ENCODE results near the gene ELAVL2.

DNA sequence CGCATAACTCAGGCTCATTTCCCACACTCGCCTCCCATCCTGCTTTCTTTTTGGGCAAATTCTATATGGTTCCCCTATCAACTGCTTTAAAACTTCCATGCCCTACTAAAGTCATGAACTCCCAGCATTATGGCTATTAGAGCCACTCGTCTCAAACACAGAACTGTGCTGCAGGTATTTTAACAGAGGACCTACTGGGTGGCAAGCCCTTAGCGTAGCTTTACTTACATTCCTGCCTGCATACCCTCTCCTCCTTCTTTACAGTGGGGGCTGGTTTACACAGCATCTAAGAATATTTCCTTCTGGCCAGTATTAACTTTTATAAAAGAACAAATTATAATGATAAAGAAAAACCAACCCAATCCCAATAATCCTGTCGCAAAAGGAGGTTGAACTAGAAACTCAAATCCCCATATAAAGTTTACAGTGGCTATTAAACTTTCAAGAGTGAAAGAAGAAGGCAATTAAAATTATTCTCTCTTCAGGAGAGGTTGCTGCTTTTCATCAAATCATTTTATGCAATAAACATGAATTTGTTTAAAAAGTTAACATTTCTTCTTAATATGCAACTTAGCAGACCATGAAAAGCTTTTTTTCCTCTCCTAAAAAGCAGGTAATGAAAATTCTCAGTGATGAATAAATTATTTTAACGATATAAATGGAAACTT is 100.6 kb downstream of the ELAVL2 start:
- TF ChIP-seq ZFP3 (CRISPR knock-in tag; IDR thresholded peaks at IDR 0.05) (no peak), ARNTL (CRISPR knock-in tag; IDR thresholded peaks at IDR 0.05; ENCODE audit: borderline replicate concordance, low read depth) (no peak), RARB (CRISPR knock-in tag; IDR thresholded peaks at IDR 0.05) (no peak), ZFP30 (CRISPR knock-in tag; IDR thresholded peaks at IDR 0.05) (no peak), ZC3H10 (CRISPR knock-in tag; IDR thresholded peaks at IDR 0.05) (no peak), SNAI2 (CRISPR knock-in tag; IDR thresholded peaks at IDR 0.05) (no peak), OSR1 (CRISPR knock-in tag; IDR thresholded peaks at IDR 0.05) (no peak), GLIS3 (CRISPR knock-in tag; IDR thresholded peaks at IDR 0.05) (no peak), TCF4 (CRISPR knock-in tag; IDR thresholded peaks at IDR 0.05; ENCODE audit: borderline replicate concordance) (no peak), ZNF70 (CRISPR knock-in tag; IDR thresholded peaks at IDR 0.05) (no peak), CSDC2 (CRISPR knock-in tag; IDR thresholded peaks at IDR 0.05) (no peak), PPARA (CRISPR knock-in tag; IDR thresholded peaks at IDR 0.05; ENCODE audit: borderline replicate concordance) (no peak)
- TF ChIP-seq, protein P1, sequence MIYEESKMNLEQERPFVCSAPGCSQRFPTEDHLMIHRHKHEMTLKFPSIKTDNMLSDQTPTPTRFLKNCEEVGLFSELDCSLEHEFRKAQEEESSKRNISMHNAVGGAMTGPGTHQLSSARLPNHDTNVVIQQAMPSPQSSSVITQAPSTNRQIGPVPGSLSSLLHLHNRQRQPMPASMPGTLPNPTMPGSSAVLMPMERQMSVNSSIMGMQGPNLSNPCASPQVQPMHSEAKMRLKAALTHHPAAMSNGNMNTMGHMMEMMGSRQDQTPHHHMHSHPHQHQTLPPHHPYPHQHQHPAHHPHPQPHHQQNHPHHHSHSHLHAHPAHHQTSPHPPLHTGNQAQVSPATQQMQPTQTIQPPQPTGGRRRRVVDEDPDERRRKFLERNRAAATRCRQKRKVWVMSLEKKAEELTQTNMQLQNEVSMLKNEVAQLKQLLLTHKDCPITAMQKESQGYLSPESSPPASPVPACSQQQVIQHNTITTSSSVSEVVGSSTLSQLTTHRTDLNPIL (CRISPR knock-in tag; IDR thresholded peaks at IDR 0.05; ENCODE audit: low read depth) = no peak
- TF ChIP-seq, protein P2, sequence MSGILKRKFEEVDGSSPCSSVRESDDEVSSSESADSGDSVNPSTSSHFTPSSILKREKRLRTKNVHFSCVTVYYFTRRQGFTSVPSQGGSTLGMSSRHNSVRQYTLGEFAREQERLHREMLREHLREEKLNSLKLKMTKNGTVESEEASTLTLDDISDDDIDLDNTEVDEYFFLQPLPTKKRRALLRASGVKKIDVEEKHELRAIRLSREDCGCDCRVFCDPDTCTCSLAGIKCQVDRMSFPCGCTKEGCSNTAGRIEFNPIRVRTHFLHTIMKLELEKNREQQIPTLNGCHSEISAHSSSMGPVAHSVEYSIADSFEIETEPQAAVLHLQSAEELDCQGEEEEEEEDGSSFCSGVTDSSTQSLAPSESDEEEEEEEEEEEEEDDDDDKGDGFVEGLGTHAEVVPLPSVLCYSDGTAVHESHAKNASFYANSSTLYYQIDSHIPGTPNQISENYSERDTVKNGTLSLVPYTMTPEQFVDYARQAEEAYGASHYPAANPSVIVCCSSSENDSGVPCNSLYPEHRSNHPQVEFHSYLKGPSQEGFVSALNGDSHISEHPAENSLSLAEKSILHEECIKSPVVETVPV (CRISPR knock-in tag; IDR thresholded peaks at IDR 0.05) = no peak
